H1 (cell line): ENCODE results near the gene TRIM9. TPM values are rescaled to one million over a fixed set of nuclear protein-coding genes. Genes with fewer than 3 reads are reported as not detected.

Experiments
- CTCF ChIA-PET: fragments of 300-600 bp; sonication (Branson Sonifier 250); formaldehyde crosslinking; loops from one replicate; lab custom pipeline; 2021; ENCODE audit not compliant: partially characterized antibody; lab: Charles Lee
- POLR2A ChIA-PET: fragments of 300-600 bp; sonication (Branson Sonifier 250); formaldehyde crosslinking; loops from one replicate; lab custom pipeline; 2021; ENCODE audit warnings: inconsistent platforms; ENCODE audit not compliant: partially characterized antibody; lab: Charles Lee
- DNase-seq, 2 experiments: peaks; one replicate each; pipeline versions ENCODE4 v3.0.0 to v3.0.0-alpha.2; 2010 to 2022; ENCODE audit warnings: low spot score in 2 of 2, low read depth in 1 of 2, mixed read lengths in 1 of 2
- FAIRE-seq: peaks from 2 replicates; lab custom pipeline; 2011; peaks lifted over from hg19 to GRCh38; lab: Jason Lieb, UNC
- H2AFZ ChIP-seq: 2 replicates; pipeline ENCODE4 v1.8.1; 2012; ENCODE audit warnings: low read length, inconsistent platforms
- H2AK5ac ChIP-seq: 2 replicates; pipeline ENCODE4 v1.6.1; 2013; ENCODE audit warnings: low read depth, low read length
- H2BK120ac ChIP-seq: replicated peaks from 2 replicates; pipeline ENCODE3; 2013; ENCODE audit warnings: low read depth, low read length, inconsistent platforms
- H2BK12ac ChIP-seq: 2 replicates; pipeline ENCODE4 v1.6.1; 2013; ENCODE audit warnings: low read depth, low read length
- H2BK15ac ChIP-seq: 2 replicates; pipeline ENCODE4 v1.6.1; 2013; ENCODE audit warnings: low read length
- H2BK20ac ChIP-seq: 2 replicates; pipeline ENCODE4 v1.6.1; 2013; ENCODE audit warnings: low read length
- H2BK5ac ChIP-seq: 2 replicates; pipeline ENCODE4 v1.6.1; 2013; ENCODE audit warnings: low read depth, low read length
- H3K14ac ChIP-seq: 2 replicates; pipeline ENCODE4 v1.6.1; 2013; ENCODE audit warnings: inconsistent platforms; ENCODE audit not compliant: insufficient read length
- H3K18ac ChIP-seq: 2 replicates; pipeline ENCODE4 v1.6.1; 2013; ENCODE audit warnings: low read length; ENCODE audit errors: extremely low read depth
- H3K23ac ChIP-seq: 2 replicates; pipeline ENCODE4 v1.6.1; 2013; ENCODE audit warnings: inconsistent platforms; ENCODE audit not compliant: insufficient read length
- H3K23me2 ChIP-seq: 2 replicates; pipeline ENCODE4 v1.6.1; 2013; ENCODE audit warnings: low read depth, low read length
- H3K27ac ChIP-seq: 2 replicates; pipeline ENCODE4 v1.6.1; 2011; ENCODE audit warnings: low read depth, low read length, inconsistent platforms
- H3K27me3 ChIP-seq, 4 experiments: replicated peaks in 1 of 4; 1 replicate in 1 of 4; 2 replicates in 3 of 4; pipeline versions ENCODE4 v1.6.1 to v1.8.1; 2011 to 2013; ENCODE audit warnings: low read length in 3 of 4, mild to moderate bottlenecking in 3 of 4, inconsistent platforms in 2 of 4, mixed read lengths in 2 of 4, moderate library complexity in 1 of 4; ENCODE audit not compliant: control insufficient read depth in 3 of 4, insufficient read depth in 3 of 4; ENCODE audit errors: extremely low read depth in 1 of 4
- H3K36me3 ChIP-seq, 4 experiments: 2 replicates each; pipeline versions ENCODE4 v1.6.1 to v1.8.1; 2011 to 2013; ENCODE audit warnings: mild to moderate bottlenecking in 4 of 4, low read length in 3 of 4, moderate library complexity in 2 of 4, control low read depth in 1 of 4, inconsistent platforms in 1 of 4; ENCODE audit not compliant: insufficient read depth in 4 of 4, control insufficient read depth in 2 of 4
- H3K4ac ChIP-seq: replicated peaks from 2 replicates; pipeline ENCODE3; 2013; ENCODE audit warnings: low read length, low read depth, mixed read lengths, inconsistent platforms; ENCODE audit not compliant: insufficient read length
- H3K4me1 ChIP-seq, 4 experiments: replicated peaks in 1 of 4; 1 replicate in 1 of 4; 2 replicates in 3 of 4; pipeline versions ENCODE4 v1.6.1 to v1.8.1; 2011 to 2013; ENCODE audit warnings: low read length in 3 of 4, inconsistent platforms in 2 of 4, mixed read lengths in 1 of 4; ENCODE audit not compliant: insufficient read depth in 4 of 4, control insufficient read depth in 3 of 4
- H3K4me2 ChIP-seq, 2 experiments: 2 replicates each; pipeline versions ENCODE4 v1.6.1 to v1.8.1; 2011 to 2013; ENCODE audit warnings: low read depth in 2 of 2, low read length in 2 of 2, control low read depth in 1 of 2, inconsistent platforms in 1 of 2, mild to moderate bottlenecking in 1 of 2; ENCODE audit not compliant: insufficient read depth in 1 of 2
- H3K4me3 ChIP-seq, 4 experiments: fragments of 200-600, 300-600 bp in 1 of 4; sonication (generic), shearing (Covaris generic), sonication (Bioruptor Twin) in 1 of 4; 2 replicates each; pipeline versions ENCODE4 v1.5.1 to v1.8.1; 2011 to 2016; ENCODE audit warnings: low read length in 4 of 4, low read depth in 3 of 4, control low read depth in 2 of 4, inconsistent platforms in 2 of 4, mild to moderate bottlenecking in 2 of 4, mixed read lengths in 1 of 4, moderate library complexity in 1 of 4; ENCODE audit not compliant: insufficient read depth in 2 of 4; ENCODE audit errors: extremely low read depth in 1 of 4
- H3K56ac ChIP-seq: replicated peaks from 2 replicates; pipeline ENCODE3; 2013; ENCODE audit warnings: low read depth, mild to moderate bottlenecking, mixed read lengths, low read length, inconsistent platforms; ENCODE audit not compliant: insufficient read length
- H3K79me1 ChIP-seq: 2 replicates; pipeline ENCODE4 v1.6.1; 2013; ENCODE audit warnings: low read depth, low read length, control low read depth
- H3K79me2 ChIP-seq, 2 experiments: 2 replicates each; pipeline versions ENCODE4 v1.6.1 to v1.8.1; 2012 to 2013; ENCODE audit warnings: low read length in 2 of 2, mild to moderate bottlenecking in 2 of 2, inconsistent platforms in 1 of 2; ENCODE audit not compliant: insufficient read depth in 2 of 2, control insufficient read depth in 1 of 2
- H3K9ac ChIP-seq, 4 experiments: replicated peaks in 1 of 4; 1 replicate in 1 of 4; 2 replicates in 3 of 4; pipeline versions ENCODE4 v1.6.1 to v1.8.1; 2011 to 2013; ENCODE audit warnings: low read depth in 3 of 4, low read length in 3 of 4, control low read depth in 2 of 4, mild to moderate bottlenecking in 2 of 4, moderate library complexity in 2 of 4, inconsistent platforms in 1 of 4; ENCODE audit errors: extremely low read depth in 1 of 4
- H3K9me3 ChIP-seq, 2 experiments: 2 replicates each; pipeline versions ENCODE4 v1.6.1 to v1.8.1; 2012 to 2013; ENCODE audit warnings: mild to moderate bottlenecking in 2 of 2, moderate library complexity in 2 of 2, control low read depth in 1 of 2, inconsistent platforms in 1 of 2, low read depth in 1 of 2, low read length in 1 of 2, mixed read lengths in 1 of 2; ENCODE audit not compliant: insufficient read depth in 2 of 2
- H4K20me1 ChIP-seq, 2 experiments: replicated peaks in 1 of 2; 2 replicates each; pipeline versions ENCODE3 to v1.8.1; 2011 to 2013; ENCODE audit warnings: inconsistent platforms in 2 of 2, low read length in 2 of 2, mild to moderate bottlenecking in 1 of 2; ENCODE audit not compliant: insufficient read depth in 2 of 2, control insufficient read depth in 1 of 2
- H4K5ac ChIP-seq: 2 replicates; pipeline ENCODE4 v1.6.1; 2013; ENCODE audit warnings: low read length, low read depth, mixed read lengths, inconsistent platforms; ENCODE audit not compliant: insufficient read length
- H4K8ac ChIP-seq: 2 replicates; pipeline ENCODE4 v1.8.0; 2013; ENCODE audit warnings: mild to moderate bottlenecking, moderate library complexity, low read length, inconsistent platforms; ENCODE audit not compliant: insufficient read depth; ENCODE audit errors: extremely low read depth
- H4K91ac ChIP-seq: replicated peaks from 2 replicates; pipeline ENCODE3; 2013; ENCODE audit warnings: low read length, mixed read lengths, inconsistent platforms; ENCODE audit not compliant: insufficient read length
- BACH1 ChIP-seq: IDR thresholded peaks from 2 replicates; pipeline ENCODE4 v1.6.1; 2012; ENCODE audit warnings: low read length, improper control_type of control experiment
- BCL11A ChIP-seq, 2 experiments: IDR thresholded peaks; one replicate each; pipeline ENCODE4 v1.6.1; 2011; ENCODE audit warnings: low read depth in 2 of 2, low read length in 2 of 2, mild to moderate bottlenecking in 2 of 2
- BRCA1 ChIP-seq: IDR thresholded peaks from 2 replicates; pipeline ENCODE4 v1.6.1; 2012; ENCODE audit warnings: low read depth, low read length, improper control_type of control experiment
- KDM4A ChIP-seq: IDR thresholded peaks from one replicate; pipeline ENCODE4 v1.7.1; 2012; ENCODE audit warnings: low read depth, mild to moderate bottlenecking, moderate library complexity, low read length, inconsistent platforms; ENCODE audit not compliant: severe bottlenecking
- NANOG ChIP-seq: IDR thresholded peaks from 2 replicates; pipeline ENCODE4 v1.6.1; 2011; ENCODE audit warnings: low read length, low read depth, mild to moderate bottlenecking, inconsistent platforms; ENCODE audit not compliant: insufficient read depth, poor library complexity, severe bottlenecking
- POU5F1 ChIP-seq: IDR thresholded peaks from 2 replicates; pipeline ENCODE4 v1.6.1; 2011; ENCODE audit warnings: low read depth, mild to moderate bottlenecking, low read length, moderate library complexity
- RFX5 ChIP-seq: IDR thresholded peaks from 2 replicates; pipeline ENCODE4 v1.6.1; 2011; ENCODE audit warnings: low read depth, low read length, improper control_type of control experiment, borderline replicate concordance
- TAF1 ChIP-seq: IDR thresholded peaks from 2 replicates; pipeline ENCODE4 v1.6.1; 2011; ENCODE audit warnings: mild to moderate bottlenecking, low read depth, low read length
- WGBS, 2 experiments: shearing (Covaris generic) in 1 of 2; methylation state at CpG; one replicate each; pipeline versions ENCODE4 v1.1.6 to v1.1.7; 2013 to 2015; ENCODE audit warnings: low lambda C conversion rate in 2 of 2, mixed read lengths in 2 of 2, inconsistent platforms in 1 of 2, low coverage in 1 of 2, missing lambda C conversion rate in 1 of 2; ENCODE audit not compliant: insufficient replicate concordance in 2 of 2, insufficient coverage in 1 of 2, insufficient read length in 1 of 2; ENCODE audit errors: extremely low coverage in 1 of 2, missing lambda C conversion rate in 1 of 2; 5-methylcytosine and 5-hydroxymethylcytosine counted together
- polyA plus RNA-seq, 7 experiments: library from polyadenylated mRNA; depleted of rRNA in 3 of 7; stranded (reverse) in 5 of 7; unstranded in 2 of 7; fragments of >200 nt in 5 of 7; fragments of 200-250 nt in 2 of 7; gene quantifications; 1 replicate in 5 of 7; 2 replicates in 1 of 7; 4 replicates in 1 of 7; pipeline versions ENCODE4 v1.2.1 to v1.2.3, GENCODE V29; 2011 to 2013; ENCODE audit warnings: missing spikeins in 2 of 7, mixed read lengths in 2 of 7
- total RNA-seq: library from RNA; stranded (reverse); fragmentation: NEBNext Ultra II Directional; extraction: Animal tissue kit (Norgen Biotek cat#: 25700); gene quantifications from 2 replicates; pipeline ENCODE4 v1.2.1, GENCODE V29; 2021

The TRIM9 gene
- total and polyA plus RNA-seq, 2 of the 8 experiments (the other 6 are each of a cell fraction or from before 2014, with no cell fraction given), result 2.7 to 5.4 TPM

GRCh38 chr14:51116682-51117081 lies 21.8 kb upstream of the TRIM9 start:
- no peaks in the 10 kb centered on the region for H3K79me2 ChIP-seq
- no peak overlapping the region for H4K91ac ChIP-seq
- no peak overlapping the region for H2BK5ac ChIP-seq
- no peak overlapping the region for H2BK15ac ChIP-seq
- no peak overlapping the region for H2BK120ac ChIP-seq
- H2AK5ac ChIP-seq, result no peak overlapping the region
- H4K8ac ChIP-seq, result no peak overlapping the region
- H2AFZ ChIP-seq, result no peak overlapping the region
- no peak overlapping the region for H2BK20ac ChIP-seq
- H3K9me3 ChIP-seq, result no peaks in the 10 kb centered on the region
- no peak overlapping the region for H3K27ac ChIP-seq
- CTCF ChIA-PET, result interaction anchor here (1.6 to 1.7 kb wide), 2 partner anchors 12 to 161 kb away, joined by 4 to 5 read pairs; no protein-coding TSS in a partner anchor
- H3K4me1 ChIP-seq, result no peaks in the 10 kb centered on the region; a peak in 1 of 7 replicates
- H3K56ac ChIP-seq, result no peak overlapping the region
- no peak overlapping the region for H3K4me2 ChIP-seq
- no peak overlapping the region for H2BK12ac ChIP-seq
- H3K36me3 ChIP-seq, result no peaks in the 10 kb centered on the region
- H3K27me3 ChIP-seq, result no peaks in the 10 kb centered on the region
- no peak overlapping the region for H4K5ac ChIP-seq
- no peaks in the 10 kb centered on the region for H4K20me1 ChIP-seq
- H3K4ac ChIP-seq, result no peak overlapping the region
- H3K18ac ChIP-seq, result no peak overlapping the region
- H3K23ac ChIP-seq, result no peak overlapping the region
- no peaks in the 10 kb centered on the region for H3K79me1 ChIP-seq
- no peak overlapping the region for H3K14ac ChIP-seq
- TF ChIP-seq POU5F1 (no peak), NANOG (no peak), BCL11A (IDR thresholded peaks at IDR 0.05; ENCODE audit: low read depth in 2 of 2, low read length in 2 of 2) (no peak), TAF1 (no peak), KDM4A (no peak), BACH1 (no peak), RFX5 (no peak), BRCA1 (no peak)
- no peaks in the 10 kb centered on the region for H3K23me2 ChIP-seq
- H3K9ac ChIP-seq, result no peak overlapping the region
- FAIRE-seq (no peak), DNase-seq (no peak)
- 96% methylated on average over 1 of the region's 1 CpG; no CpG with 5 or more reads in 1 of the 2 experiments for WGBS, 2 experiments
- POLR2A ChIA-PET, result no interaction called here
- no peak overlapping the region for H3K4me3 ChIP-seq
